K562 (cell line): ENCODE data around the gene TPCN1.

ENCODE experiments used
- ATF3 ChIP-seq, 2 experiments: fragments of 450-650 bp in 1 of 2; sonication (generic) in 1 of 2; formaldehyde crosslinking in 1 of 2; IDR thresholded peaks in 1 of 2; conservative IDR thresholded peaks in 1 of 2; 2 replicates each; pipeline versions ENCODE4 v1.6.1 to v1.8.1; 2016 to 2023; ENCODE audit warnings: mild to moderate bottlenecking in 2 of 2, moderate library complexity in 2 of 2, inconsistent platforms in 1 of 2, missing genetic modification reagents in 1 of 2
- CTCF ChIP-seq, 3 experiments: IDR thresholded peaks in 2 of 3; conservative IDR thresholded peaks in 1 of 3; 2 replicates each; pipeline ENCODE4 v1.5.1; 2011 to 2012; ENCODE audit warnings: low read length in 3 of 3, mild to moderate bottlenecking in 3 of 3, control low read depth in 2 of 3, improper control_type of control experiment in 1 of 3, inconsistent platforms in 1 of 3, low read depth in 1 of 3, mixed read lengths in 1 of 3, moderate library complexity in 1 of 3; ENCODE audit not compliant: insufficient read depth in 2 of 3
- EZH2 ChIP-seq: IDR thresholded peaks from 2 replicates; pipeline ENCODE4 v1.6.1; 2012; ENCODE audit warnings: low read depth, mild to moderate bottlenecking, inconsistent platforms, low read length, borderline replicate concordance
- HDGF ChIP-seq: fragments of 450-650 bp; IDR thresholded peaks from 2 replicates; pipeline ENCODE4 v1.6.1; 2016
- MYC ChIP-seq, 2 experiments: fragments of 250-450 bp in 1 of 2; sonication (Bioruptor Pico) in 1 of 2; IDR thresholded peaks; 2 replicates each; pipeline versions ENCODE4 v1.5.1 to v1.6.1; 2012 to 2021; ENCODE audit warnings: low read depth in 2 of 2, borderline replicate concordance in 1 of 2, improper control_type of control experiment in 1 of 2, low read length in 1 of 2, mild to moderate bottlenecking in 1 of 2, moderate library complexity in 1 of 2
- NR3C1 ChIP-seq: sonication (generic); formaldehyde crosslinking; IDR thresholded peaks from 2 replicates; pipeline ENCODE4 v1.8.1; 2022; ENCODE audit warnings: missing genetic modification reagents
- POLR2A ChIP-seq: fragments of 450-650 bp; conservative IDR thresholded peaks from 2 replicates; pipeline ENCODE4 v1.6.1; 2016
- SIRT6 ChIP-seq: IDR thresholded peaks from one replicate; pipeline ENCODE4 v1.6.1; 2012; ENCODE audit warnings: low read depth, mild to moderate bottlenecking, control low read depth, inconsistent platforms, low read length, moderate library complexity
- TCF7L2 ChIP-seq: fragments of 150-350 bp; IDR thresholded peaks from 2 replicates; pipeline ENCODE4 v1.6.1; 2016; ENCODE audit warnings: low read depth, mild to moderate bottlenecking, low read length, moderate library complexity
- VEZF1 ChIP-seq: fragments of 200-800 bp; sonication (Bioruptor generic); IDR thresholded peaks from 2 replicates; pipeline ENCODE4 v1.6.1; 2017; ENCODE audit warnings: missing genetic modification characterization, missing compliant biosample characterization
- ZNF232 ChIP-seq: sonication (generic); formaldehyde crosslinking; IDR thresholded peaks from 2 replicates; pipeline ENCODE4 v1.8.0; 2022; ENCODE audit warnings: mild to moderate bottlenecking, missing genetic modification reagents

- no peak for TF ChIP-seq EZH2
- TF ChIP-seq SIRT6: no peak
- no peak for TF ChIP-seq VEZF1 (CRISPR knock-in tag)
- TF ChIP-seq CTCF (IDR thresholded peaks at IDR 0.05 in 2 of 3, conservative IDR thresholded peaks at IDR 0.05 in 1 of 3; ENCODE audit: insufficient read depth in 2 of 3, low read depth in 1 of 3, low read length in 3 of 3): no peak
- no peak for TF ChIP-seq POLR2A
- no peak for TF ChIP-seq MYC (IDR thresholded peaks at IDR 0.05; ENCODE audit: low read depth, low read length)
- no peak for TF ChIP-seq MYC (CRISPR knock-in tag; IDR thresholded peaks at IDR 0.05; ENCODE audit: borderline replicate concordance, low read depth)
- no peak for TF ChIP-seq HDGF
- no peak for TF ChIP-seq NR3C1
- TF ChIP-seq ATF3 (IDR thresholded peaks at IDR 0.05): no peak
- TF ChIP-seq ATF3 (CRISPR knock-in tag; conservative IDR thresholded peaks at IDR 0.05): no peak
- TF ChIP-seq ZNF232: no peak
- TF ChIP-seq TCF7L2: no peak
These were observed 101.1 kb downstream of the TPCN1 start for GRCh38 chr12:113322343-113322742.
